Panc1 (cell line): ENCODE results near the gene SCAF1.

Source experiments
- POLR2AphosphoS5 ChIP-seq: IDR thresholded peaks from 2 replicates; pipeline ENCODE4 v1.6.1; 2012; ENCODE audit warnings: mild to moderate bottlenecking, low read depth, low read length, moderate library complexity
- SIN3A ChIP-seq: IDR thresholded peaks from 2 replicates; pipeline ENCODE4 v1.6.1; 2012; ENCODE audit warnings: low read depth, mild to moderate bottlenecking, low read length, moderate library complexity, borderline replicate concordance; ENCODE audit not compliant: insufficient read depth
- TCF7L2 ChIP-seq: IDR thresholded peaks from 2 replicates; pipeline ENCODE4 v1.6.1; 2011; ENCODE audit warnings: mild to moderate bottlenecking, low read depth, low read length, inconsistent platforms
- TF ChIP-seq, protein P1 (sequence below): fragments of 450-650 bp; IDR thresholded peaks from 2 replicates; pipeline ENCODE4 v1.5.1; 2017; ENCODE audit warnings: mild to moderate bottlenecking
- TF ChIP-seq, protein P2 (sequence below), 2 experiments: IDR thresholded peaks; 2 replicates each; pipeline ENCODE4 v1.6.1; 2011 to 2012; ENCODE audit warnings: low read depth in 2 of 2, control low read depth in 1 of 2, low read length in 1 of 2, mild to moderate bottlenecking in 1 of 2, moderate library complexity in 1 of 2; ENCODE audit not compliant: insufficient read depth in 1 of 2

DNA sequence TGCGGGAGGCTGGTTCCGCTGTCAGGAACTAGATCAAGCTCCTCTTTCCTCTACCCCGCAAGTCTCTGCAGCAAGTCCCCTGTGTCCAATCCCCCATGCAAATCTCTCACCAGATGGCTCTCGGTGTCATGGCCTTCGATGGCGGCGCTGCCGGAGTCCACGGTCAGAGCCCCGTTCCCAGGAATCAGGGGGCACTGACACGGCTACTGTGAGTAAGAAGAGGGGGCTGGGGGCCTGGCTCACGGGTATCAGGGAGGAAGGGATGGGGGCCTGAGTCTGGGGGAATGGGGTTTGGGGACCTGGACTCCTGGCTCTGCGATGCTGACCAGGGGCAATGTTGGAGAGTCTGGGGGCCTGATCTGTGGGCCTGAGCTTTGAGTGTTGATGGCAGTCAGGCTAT, 4.0 kb downstream of the SCAF1 start:
- TF ChIP-seq, protein P1, sequence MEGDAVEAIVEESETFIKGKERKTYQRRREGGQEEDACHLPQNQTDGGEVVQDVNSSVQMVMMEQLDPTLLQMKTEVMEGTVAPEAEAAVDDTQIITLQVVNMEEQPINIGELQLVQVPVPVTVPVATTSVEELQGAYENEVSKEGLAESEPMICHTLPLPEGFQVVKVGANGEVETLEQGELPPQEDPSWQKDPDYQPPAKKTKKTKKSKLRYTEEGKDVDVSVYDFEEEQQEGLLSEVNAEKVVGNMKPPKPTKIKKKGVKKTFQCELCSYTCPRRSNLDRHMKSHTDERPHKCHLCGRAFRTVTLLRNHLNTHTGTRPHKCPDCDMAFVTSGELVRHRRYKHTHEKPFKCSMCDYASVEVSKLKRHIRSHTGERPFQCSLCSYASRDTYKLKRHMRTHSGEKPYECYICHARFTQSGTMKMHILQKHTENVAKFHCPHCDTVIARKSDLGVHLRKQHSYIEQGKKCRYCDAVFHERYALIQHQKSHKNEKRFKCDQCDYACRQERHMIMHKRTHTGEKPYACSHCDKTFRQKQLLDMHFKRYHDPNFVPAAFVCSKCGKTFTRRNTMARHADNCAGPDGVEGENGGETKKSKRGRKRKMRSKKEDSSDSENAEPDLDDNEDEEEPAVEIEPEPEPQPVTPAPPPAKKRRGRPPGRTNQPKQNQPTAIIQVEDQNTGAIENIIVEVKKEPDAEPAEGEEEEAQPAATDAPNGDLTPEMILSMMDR, result no peak
- TF ChIP-seq, protein P2, sequence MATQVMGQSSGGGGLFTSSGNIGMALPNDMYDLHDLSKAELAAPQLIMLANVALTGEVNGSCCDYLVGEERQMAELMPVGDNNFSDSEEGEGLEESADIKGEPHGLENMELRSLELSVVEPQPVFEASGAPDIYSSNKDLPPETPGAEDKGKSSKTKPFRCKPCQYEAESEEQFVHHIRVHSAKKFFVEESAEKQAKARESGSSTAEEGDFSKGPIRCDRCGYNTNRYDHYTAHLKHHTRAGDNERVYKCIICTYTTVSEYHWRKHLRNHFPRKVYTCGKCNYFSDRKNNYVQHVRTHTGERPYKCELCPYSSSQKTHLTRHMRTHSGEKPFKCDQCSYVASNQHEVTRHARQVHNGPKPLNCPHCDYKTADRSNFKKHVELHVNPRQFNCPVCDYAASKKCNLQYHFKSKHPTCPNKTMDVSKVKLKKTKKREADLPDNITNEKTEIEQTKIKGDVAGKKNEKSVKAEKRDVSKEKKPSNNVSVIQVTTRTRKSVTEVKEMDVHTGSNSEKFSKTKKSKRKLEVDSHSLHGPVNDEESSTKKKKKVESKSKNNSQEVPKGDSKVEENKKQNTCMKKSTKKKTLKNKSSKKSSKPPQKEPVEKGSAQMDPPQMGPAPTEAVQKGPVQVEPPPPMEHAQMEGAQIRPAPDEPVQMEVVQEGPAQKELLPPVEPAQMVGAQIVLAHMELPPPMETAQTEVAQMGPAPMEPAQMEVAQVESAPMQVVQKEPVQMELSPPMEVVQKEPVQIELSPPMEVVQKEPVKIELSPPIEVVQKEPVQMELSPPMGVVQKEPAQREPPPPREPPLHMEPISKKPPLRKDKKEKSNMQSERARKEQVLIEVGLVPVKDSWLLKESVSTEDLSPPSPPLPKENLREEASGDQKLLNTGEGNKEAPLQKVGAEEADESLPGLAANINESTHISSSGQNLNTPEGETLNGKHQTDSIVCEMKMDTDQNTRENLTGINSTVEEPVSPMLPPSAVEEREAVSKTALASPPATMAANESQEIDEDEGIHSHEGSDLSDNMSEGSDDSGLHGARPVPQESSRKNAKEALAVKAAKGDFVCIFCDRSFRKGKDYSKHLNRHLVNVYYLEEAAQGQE (IDR thresholded peaks at IDR 0.05; ENCODE audit: insufficient read depth in 1 of 2, low read depth in 2 of 2, low read length in 1 of 2), result no peak
- TF ChIP-seq POLR2AphosphoS5 (no peak), SIN3A (no peak), TCF7L2 (no peak)
